Rectal smooth muscle tissue (tissue), 1 donor: Measurements from ENCODE around the gene USP6NL.

Source experiments
- H3K27ac ChIP-seq: one replicate; pipeline ENCODE4 v1.7.0; 2013; ENCODE audit warnings: low read depth, low read length, inconsistent platforms
- H3K27me3 ChIP-seq: one replicate; pipeline ENCODE4 v1.7.0; 2013; ENCODE audit warnings: low read length; ENCODE audit not compliant: control insufficient read depth, insufficient read depth
- H3K36me3 ChIP-seq: one replicate; pipeline ENCODE4 v1.7.0; 2013; ENCODE audit warnings: low read length; ENCODE audit not compliant: control insufficient read depth, insufficient read depth
- H3K4me1 ChIP-seq: one replicate; pipeline ENCODE4 v1.7.0; 2013; ENCODE audit warnings: low read length; ENCODE audit not compliant: control insufficient read depth, insufficient read depth
- H3K4me3 ChIP-seq: one replicate; pipeline ENCODE4 v1.7.0; 2013; ENCODE audit warnings: low read length
- H3K9ac ChIP-seq: one replicate; pipeline ENCODE4 v1.7.0; 2013; ENCODE audit warnings: low read length

Gene USP6NL

GRCh38 chr10:11515596-11516430, 95.6 kb downstream of the USP6NL start:
- H3K36me3 ChIP-seq, result peaks cover 3% of the 10 kb centered on the region
- H3K9ac ChIP-seq, result no peak overlapping the region
- no peaks in the 10 kb centered on the region for H3K4me1 ChIP-seq
- no peak overlapping the region for H3K4me3 ChIP-seq
- H3K27ac ChIP-seq, result no peak overlapping the region
- no peaks in the 10 kb centered on the region for H3K27me3 ChIP-seq

GRCh38 chr10:11513727-11514126, 97.7 kb downstream of the USP6NL start:
- no peaks in the 10 kb centered on the region for H3K27me3 ChIP-seq
- H3K36me3 ChIP-seq, result peaks cover 3% of the 10 kb centered on the region
- H3K9ac ChIP-seq, result no peak overlapping the region
- no peak overlapping the region for H3K27ac ChIP-seq
- H3K4me1 ChIP-seq, result no peaks in the 10 kb centered on the region
- H3K4me3 ChIP-seq, result no peak overlapping the region

GRCh38 chr10:11512596-11512995, 98.9 kb downstream of the USP6NL start:
- H3K9ac ChIP-seq, result no peak overlapping the region
- H3K27me3 ChIP-seq, result no peaks in the 10 kb centered on the region
- H3K27ac ChIP-seq, result no peak overlapping the region
- H3K4me3 ChIP-seq, result no peak overlapping the region
- H3K4me1 ChIP-seq, result no peaks in the 10 kb centered on the region
- peaks cover 3% of the 10 kb centered on the region for H3K36me3 ChIP-seq

DNA sequence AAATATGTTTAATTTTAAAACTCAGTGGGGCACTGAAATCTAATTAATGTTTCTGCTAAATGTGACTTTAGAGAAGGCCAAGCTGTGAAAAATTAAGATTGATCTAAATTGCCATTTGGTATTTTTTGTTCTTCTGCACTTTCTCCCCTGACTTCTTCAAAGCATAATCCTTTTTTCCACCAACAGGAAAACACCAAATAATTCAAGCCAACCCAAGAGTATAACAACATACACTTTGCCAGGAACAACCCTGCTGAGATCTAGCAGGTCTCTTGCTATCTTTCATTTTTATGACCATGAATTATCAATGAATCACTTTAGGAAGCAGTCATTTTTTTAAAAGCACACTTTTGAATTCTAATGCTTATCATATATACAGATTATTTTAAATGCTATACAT, 100.1 kb downstream of the USP6NL start:
- Histone ChIP-seq H3K27me3 (no peaks in the 10 kb centered on the region), H3K9ac (no peak overlapping the region), H3K4me3 (no peak overlapping the region), H3K27ac (no peak overlapping the region), H3K36me3 (peaks cover 3% of the 10 kb centered on the region), H3K4me1 (no peaks in the 10 kb centered on the region)

- Histone ChIP-seq H3K27me3 (no peaks in the 10 kb centered on the region), H3K27ac (no peak overlapping the region), H3K4me1 (no peaks in the 10 kb centered on the region), H3K36me3 (peaks cover 3% of the 10 kb centered on the region), H3K4me3 (no peak overlapping the region), H3K9ac (no peak overlapping the region)
These were observed 100.7 kb downstream of the USP6NL start for GRCh38 chr10:11510736-11511135.

GRCh38 chr10:11510281-11510680, 101.2 kb downstream of the USP6NL start:
- Histone ChIP-seq H3K36me3 (peaks cover 3% of the 10 kb centered on the region), H3K27me3 (no peaks in the 10 kb centered on the region), H3K4me3 (no peak overlapping the region), H3K4me1 (no peaks in the 10 kb centered on the region), H3K27ac (no peak overlapping the region), H3K9ac (no peak overlapping the region)

DNA sequence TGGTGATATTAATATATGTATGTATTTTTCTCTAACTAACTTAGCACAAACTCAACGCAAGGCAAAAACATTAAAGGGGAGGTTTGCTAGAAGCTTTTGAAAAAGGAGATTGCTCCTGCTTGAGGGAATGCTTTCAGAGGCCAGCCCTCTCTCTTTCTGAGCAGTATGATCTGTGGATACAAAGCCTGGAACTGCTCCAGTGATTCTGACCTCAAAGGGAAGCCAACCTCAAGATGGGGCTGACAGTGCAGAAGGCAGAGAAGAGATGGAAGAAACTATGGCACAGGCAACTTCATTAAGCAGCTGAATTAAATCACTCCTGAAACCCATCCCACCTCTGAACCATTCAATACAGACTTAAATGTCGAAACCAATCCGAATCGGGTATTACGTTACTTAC, 102.4 kb downstream of the USP6NL start:
- peaks cover 3% of the 10 kb centered on the region for H3K36me3 ChIP-seq

DNA sequence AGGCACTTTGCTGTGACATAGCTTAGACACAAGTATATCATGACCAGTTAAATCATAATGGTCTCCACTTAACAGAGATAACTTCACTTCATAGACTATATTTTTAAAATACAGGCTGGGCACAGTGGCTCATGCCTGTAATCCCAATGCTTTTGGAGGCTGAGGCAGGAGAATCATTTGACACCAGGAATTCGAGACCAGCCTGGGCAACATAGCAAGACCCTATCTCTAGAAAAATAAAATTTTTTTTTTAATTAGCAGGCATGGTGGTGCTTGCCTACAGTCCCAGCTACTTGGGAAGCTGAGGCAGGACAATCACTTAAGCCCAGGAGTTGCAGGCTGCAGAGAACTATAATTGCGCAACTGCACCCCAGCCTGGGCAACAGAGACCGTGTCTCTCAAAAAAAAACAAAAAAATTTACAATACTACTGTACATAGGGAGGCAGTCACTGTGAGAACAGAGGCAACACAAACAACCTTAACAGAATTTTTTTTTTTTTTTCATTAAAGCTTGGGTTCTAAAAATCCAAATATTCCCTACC, 105.1 kb downstream of the USP6NL start:
- no peak overlapping the region for H3K9ac ChIP-seq

More for the DNA sequence above, 102.4 kb downstream of the USP6NL start:
- H3K27me3 ChIP-seq, result no peaks in the 10 kb centered on the region
- H3K4me3 ChIP-seq, result no peak overlapping the region
- H3K4me1 ChIP-seq, result no peaks in the 10 kb centered on the region
- H3K27ac ChIP-seq, result no peak overlapping the region
- no peak overlapping the region for H3K9ac ChIP-seq

DNA sequence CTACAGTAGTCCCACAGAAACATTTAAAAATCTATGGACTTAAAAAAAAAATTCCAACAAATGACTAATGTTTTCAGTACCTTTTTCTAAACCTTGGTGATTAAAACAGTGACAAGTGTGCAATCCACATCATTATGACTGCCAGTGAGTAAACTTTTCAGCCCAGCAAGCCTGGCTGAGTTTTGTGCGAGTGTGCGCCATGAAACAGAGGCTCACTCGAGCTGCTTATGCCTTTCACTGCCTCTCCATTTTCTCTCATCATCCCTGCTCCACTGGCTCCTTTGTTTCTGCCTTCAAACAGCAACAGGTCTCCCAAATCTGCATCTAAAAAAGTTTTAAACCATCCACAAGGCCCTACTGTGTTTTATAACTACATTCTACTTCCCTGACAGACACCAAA, 105.8 kb downstream of the USP6NL start:
- Histone ChIP-seq H3K27me3 (no peaks in the 10 kb centered on the region), H3K4me3 (no peak overlapping the region), H3K27ac (no peak overlapping the region), H3K9ac (no peak overlapping the region), H3K4me1 (no peaks in the 10 kb centered on the region), H3K36me3 (no peaks in the 10 kb centered on the region)

More for the DNA sequence above, 105.1 kb downstream of the USP6NL start:
- H3K27me3 ChIP-seq, result no peaks in the 10 kb centered on the region
- H3K27ac ChIP-seq, result no peak overlapping the region
- no peak overlapping the region for H3K4me3 ChIP-seq
- no peaks in the 10 kb centered on the region for H3K36me3 ChIP-seq
- no peaks in the 10 kb centered on the region for H3K4me1 ChIP-seq

DNA sequence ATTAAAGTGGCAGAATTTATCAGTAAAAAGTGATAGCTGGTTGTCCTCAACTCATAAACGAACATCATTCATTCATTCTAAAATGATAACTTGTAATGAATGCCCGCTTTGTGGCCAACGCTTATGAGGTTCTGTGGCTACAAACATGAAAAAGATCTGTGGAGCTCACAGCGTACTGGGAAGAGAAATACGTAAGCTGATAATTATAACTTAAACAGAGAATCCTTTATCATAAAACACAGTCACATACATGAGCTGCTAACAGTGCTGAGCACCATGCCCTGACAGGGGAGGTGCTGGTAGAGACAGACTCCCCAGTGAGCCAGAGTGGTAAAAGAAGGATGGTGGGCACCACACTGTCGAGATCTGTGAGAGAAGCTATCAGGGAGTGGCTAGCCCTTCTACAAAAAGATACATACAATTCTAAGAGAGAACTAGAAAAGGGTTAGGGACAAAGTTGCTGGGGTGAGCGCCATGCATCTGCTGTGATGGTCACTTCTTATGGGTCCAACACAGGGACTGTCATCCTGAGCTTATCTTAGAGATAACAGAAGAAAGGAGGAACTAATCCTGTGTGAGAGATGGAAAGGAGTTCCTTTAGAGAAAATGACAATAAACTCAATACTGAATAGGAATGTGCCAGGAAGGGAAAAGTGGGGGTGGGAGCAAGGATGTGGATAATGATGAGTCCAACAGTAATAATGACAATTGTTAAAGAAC, 106.7 kb downstream of the USP6NL start:
- Histone ChIP-seq H3K9ac (no peak overlapping the region), H3K27ac (no peak overlapping the region), H3K4me3 (no peak overlapping the region), H3K27me3 (no peaks in the 10 kb centered on the region), H3K4me1 (no peaks in the 10 kb centered on the region), H3K36me3 (no peaks in the 10 kb centered on the region)

GRCh38 chr10:11501600-11501999, 109.8 kb downstream of the USP6NL start:
- Histone ChIP-seq H3K36me3 (no peaks in the 10 kb centered on the region), H3K27ac (no peak overlapping the region), H3K4me1 (no peaks in the 10 kb centered on the region), H3K9ac (no peak overlapping the region), H3K27me3 (no peaks in the 10 kb centered on the region), H3K4me3 (no peak overlapping the region)

- Histone ChIP-seq H3K36me3 (no peaks in the 10 kb centered on the region), H3K4me3 (no peak overlapping the region), H3K27me3 (no peaks in the 10 kb centered on the region), H3K27ac (no peak overlapping the region), H3K9ac (no peak overlapping the region), H3K4me1 (no peaks in the 10 kb centered on the region)
These were observed 111.9 kb downstream of the USP6NL start for GRCh38 chr10:11499425-11500071.
